Measurements from ENCODE around the gene IRAK3.
"Not testable (repeated sequence)": the region's sequence is repeated elsewhere in the genome, so short reads cannot be mapped to it uniquely, and the experiment has no call there.

DNA sequence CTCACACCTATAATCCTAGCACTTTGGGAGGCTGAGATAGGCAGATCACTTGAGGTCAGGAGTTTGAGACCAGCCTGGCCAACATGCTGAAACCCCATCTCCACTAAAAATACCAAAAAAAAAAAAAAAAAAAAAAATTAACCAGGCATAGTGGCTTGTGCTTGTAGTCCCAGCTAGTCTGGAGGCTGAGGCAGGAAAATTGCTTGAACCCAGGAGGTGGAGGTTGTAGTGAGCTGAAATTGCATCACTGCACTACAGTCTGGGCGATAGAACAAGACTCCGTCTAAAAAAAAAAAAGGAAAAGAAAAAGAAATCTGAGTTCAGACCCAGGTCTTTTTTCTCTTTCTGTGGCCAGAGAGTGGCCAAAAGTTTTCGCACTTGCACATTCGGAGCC is 47.3 kb downstream of the IRAK3 start:
- not testable (repeated sequence) for TF ChIP-seq POLR2A (IDR thresholded peaks at IDR 0.05; ENCODE audit: low read length); GATA1 (IDR thresholded peaks at IDR 0.05; ENCODE audit: low read depth, low read length)

All from erythroblast (primary cell).